Stimulated activated CD4-positive, alpha-beta T cell treated with anti-CD3 and anti-CD28 coated beads, Interleukin-1b, Interleukin-23, amount 100 ng/mL, for 4 hours (primary cell): ENCODE measurements around the gene FOCAD.

Experiments used
- DNase-seq, 2 donors: peaks; one replicate each; pipeline ENCODE4 v3.0.0-alpha.2; 2020; ENCODE audit warnings: low read depth in 2 of 2

Gene FOCAD

DNA sequence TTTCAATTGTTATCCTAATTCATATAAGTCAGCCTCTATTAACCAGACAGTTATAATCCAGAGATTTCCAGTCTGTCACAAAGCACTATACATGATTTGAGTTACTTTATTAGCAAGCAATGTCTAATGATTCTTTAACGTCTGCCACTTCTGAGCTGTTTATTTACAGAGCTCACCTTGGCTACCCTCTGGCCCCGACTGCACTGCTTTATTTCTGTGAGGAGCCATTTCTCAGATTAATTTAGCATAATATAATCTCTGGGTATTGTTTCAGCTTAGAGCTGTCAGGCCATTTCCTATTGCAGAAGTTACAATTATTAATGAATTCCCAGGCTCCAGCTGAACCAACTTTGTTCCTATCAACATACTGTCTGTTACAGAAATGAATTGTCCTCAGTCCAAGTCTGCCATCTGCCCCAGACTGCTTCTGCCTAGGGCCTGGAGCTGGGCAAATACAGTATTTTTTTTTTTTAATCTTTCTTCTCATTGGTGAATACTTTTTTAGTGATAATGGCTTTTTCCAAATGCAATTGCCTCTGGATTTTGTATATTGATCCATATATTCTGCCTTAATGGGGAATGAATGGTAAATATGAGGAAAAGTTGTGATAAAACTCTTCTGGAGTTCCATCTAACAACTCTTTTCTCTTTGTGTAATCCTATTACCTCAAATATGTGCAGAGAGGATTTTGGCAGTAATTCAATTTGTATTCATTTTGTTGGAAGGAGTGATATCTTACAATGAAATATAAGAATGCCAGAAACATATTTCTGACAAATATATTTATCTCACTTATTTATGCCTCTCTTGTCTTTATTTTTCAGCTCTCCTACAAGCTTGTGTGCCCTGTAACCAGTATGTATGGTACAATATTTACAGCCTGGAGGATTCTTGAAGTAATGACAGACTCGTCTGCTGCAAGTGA is 104.7 kb downstream of the FOCAD start:
- DNase-seq: no peak

DNA sequence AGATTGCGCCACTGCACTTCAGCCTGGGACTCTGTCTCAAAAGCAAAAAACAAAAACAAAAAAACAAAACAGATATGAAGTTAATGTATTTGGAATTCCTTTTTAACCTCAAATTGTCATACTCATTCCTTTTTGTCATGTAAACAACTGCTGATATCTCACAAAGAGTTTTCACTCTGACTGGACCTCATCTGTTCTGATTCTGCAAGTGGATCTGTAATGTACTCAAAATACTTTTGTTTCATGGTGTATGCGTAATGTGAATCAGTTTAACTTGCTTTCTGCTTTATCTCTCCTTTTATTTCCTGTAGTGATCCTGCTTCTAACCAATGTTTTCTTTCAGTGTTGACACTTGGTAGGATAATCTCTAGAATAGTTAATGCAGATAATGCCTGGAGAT is 106.7 kb downstream of the FOCAD start:
- DNase-seq: no peak

DNA sequence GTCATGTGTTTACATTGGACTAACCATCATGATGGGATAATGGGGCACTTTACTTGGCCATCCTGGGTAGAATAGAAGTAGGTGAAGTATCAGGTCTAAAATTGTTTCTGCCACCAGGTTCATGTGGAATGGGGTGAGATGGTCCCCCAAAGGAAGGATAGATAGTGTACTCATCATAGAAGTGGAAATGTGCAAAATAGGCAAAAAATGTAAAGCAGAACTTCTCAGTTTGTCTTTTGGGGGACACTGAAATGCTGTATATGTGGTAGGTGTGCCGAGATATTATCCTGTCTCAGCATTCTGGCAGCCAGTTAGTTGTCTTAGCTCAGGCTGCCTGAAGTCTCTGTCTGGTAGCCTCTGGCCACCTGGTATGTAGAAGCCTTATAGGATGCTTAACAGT is 107.6 kb downstream of the FOCAD start:
- DNase-seq: no peak

DNA sequence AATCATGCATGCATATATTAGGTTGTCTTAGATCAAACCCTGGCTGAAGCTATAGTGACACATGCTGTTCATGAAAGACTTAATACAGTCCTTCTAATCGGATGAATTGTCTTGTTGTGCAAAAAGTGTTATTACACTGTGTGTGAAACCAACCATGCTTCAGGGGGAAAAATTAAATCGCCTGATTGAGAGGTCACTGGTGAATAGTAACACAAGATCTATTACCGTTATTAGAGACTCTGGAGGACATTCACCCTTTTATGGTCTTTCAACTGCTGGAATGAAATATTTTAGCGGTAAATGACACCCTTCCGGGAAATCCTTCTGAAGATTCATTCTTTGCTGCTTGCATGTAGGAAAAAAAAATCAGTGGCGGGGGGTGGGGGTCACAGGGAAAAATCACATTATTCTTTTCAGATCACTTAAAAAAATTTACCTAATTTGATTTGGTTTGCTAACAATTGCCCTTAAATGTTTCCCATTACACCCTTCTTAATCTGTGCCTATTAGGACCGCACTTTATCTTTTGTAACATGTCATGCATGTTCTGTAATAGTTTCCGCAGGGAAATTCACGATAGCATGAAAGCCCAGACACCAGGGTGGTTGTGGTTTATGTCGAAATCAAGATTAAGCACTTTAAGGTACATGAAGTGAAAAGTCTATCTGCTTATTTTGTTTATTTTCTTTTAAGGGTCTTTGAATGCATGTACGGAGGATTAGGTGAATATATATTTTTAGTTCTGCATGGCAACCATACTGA is 120.6 kb downstream of the FOCAD start:
- DNase-seq: no peak

DNA sequence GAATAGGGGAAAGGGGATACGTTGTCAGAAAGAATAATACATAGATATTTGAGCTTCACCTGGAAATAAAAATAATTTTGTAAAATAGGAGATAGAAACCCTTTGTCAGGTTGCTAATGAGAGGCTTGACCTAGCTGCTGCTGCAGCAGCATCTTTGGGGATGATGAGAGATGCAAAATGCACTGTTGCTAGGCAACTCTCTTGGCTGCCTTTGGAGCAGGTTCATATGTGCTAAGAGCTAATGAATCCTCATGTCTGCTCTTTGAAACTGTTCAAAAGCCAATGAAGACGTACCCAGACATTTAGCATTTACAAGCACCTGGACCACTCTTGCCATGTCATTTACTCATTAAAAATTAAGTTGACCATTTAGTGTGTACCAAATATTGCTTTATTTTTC is 121.7 kb downstream of the FOCAD start:
- no peak for DNase-seq

DNA sequence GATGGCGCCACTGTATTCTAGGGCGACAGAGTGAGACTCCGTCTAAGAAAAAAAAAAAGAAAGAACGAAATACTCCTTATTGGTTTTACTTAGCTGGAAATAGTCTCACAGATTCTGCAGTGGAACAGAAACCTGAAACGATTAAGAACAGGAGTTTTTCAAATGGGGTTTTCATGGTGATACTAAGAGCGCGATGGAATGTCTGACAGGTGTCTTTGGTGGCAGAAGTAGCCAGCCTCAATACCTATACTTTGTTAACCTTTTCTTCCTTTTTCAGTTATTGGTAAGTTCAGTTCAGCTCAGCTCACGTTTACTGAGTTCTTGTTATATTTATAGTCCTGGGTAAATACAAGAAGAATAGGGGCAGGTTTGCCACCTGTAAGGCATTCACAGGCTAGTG is 123.9 kb downstream of the FOCAD start:
- DNase-seq: no peak

DNA sequence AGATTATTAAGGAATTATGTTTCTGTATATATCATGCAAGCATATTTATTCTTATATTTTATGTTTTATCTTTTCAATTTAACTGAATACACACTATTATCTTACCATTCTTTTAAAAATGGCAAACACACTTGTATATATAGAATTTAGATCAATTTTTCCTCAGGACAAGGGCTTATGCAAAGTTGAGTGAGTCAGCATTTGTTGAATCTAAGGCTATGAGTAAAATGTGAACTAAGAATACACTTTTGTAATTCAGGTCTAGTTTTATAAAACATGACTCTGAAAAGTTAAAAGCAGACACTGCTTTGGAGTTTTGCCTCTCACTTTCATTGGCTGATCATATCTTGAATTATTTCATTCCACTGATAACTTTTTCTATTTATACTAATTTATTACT is 127.8 kb downstream of the FOCAD start:
- no peak for DNase-seq

DNA sequence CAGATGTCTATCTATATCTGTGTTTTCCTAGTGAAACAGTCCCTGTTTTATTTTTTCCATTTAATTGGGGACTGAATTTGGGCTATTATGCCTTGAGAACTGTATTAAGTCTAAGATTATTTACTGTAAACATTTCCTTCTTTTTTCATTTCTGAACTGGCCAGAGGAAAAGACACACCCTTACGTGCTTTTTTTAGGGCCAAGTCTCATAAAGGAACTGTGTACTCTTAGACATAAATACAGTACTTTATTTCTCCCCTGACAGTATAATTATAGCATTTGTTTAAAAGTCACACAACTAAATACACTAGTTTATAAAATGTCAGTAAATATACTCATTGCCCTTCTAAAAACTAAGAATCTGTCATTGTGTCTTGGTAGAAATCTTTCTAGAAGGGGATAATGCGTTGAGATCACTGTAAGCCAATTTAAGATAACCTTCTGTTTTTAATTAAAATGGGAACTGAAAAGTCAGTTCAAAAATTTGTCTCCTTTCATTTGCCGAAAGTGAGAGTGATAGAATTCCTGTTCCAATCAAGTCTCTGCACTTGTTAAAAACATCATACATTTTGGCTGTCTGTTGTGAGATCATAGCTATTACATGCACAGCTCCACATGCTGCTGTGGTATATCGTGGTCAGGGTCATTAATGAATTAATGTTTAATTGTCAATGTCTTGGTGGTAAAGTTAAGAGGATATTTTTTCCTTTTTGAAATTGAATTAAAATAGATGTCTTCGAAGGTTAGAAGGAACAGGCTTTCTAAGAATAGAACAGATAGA is 132.1 kb downstream of the FOCAD start:
- no peak for DNase-seq

DNA sequence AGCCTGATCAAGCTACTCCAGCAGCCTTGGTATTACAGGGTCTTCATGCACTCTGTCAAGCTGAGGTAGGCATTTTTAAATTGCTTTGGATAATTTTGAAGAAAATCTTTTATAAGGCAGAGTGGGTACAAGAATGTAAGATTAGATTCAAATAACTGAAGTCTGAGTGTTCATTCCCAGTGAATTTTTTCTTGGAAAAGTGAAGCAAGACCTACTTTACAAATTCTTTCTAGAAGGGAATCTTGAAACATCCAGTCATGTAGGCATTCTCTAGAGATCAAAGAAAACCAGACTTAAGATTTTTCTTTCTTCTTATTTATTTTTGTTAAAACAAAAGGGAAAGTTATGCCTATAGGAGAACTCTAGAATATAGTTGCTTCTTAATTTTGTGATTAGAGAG is 139.0 kb downstream of the FOCAD start:
- no peak for DNase-seq

DNA sequence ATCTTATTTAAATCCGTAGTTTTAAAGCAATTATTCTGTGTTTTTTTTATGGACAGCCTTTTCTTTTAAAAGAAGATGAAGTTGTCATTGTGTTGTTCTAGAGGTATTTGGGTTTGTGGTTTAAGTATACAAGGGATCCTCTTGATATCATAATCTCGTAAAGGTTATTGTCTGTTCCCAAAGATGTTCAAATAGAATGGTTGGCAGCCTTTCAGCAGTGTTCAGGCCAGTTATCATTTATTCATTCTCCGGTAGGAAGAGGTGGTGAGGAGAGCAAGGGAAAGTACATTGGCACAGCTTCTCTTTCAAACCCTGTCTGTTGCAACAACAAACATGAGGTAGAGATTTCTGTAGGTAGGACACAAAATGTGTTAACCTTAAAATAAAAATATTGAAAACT is 147.0 kb downstream of the FOCAD start:
- no peak for DNase-seq

DNA sequence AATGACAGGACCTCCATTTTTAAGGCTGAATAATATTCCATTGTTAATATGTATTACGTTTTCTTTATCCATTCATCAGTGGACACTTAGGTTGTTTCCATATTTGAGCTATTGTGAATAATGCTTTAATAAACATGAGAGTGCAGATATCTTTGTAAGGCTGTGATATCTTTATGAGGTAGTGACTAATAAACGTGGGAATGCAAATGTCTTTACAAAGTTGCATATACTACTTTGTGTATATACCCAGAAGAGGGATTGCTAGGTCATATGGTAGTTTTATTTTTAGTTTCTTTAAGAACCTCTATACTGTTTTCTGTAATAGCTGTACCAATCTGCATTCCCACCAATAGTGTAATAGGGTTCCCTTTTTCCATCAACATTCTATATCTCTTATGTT is 148.7 kb downstream of the FOCAD start:
- no peak for DNase-seq

DNA sequence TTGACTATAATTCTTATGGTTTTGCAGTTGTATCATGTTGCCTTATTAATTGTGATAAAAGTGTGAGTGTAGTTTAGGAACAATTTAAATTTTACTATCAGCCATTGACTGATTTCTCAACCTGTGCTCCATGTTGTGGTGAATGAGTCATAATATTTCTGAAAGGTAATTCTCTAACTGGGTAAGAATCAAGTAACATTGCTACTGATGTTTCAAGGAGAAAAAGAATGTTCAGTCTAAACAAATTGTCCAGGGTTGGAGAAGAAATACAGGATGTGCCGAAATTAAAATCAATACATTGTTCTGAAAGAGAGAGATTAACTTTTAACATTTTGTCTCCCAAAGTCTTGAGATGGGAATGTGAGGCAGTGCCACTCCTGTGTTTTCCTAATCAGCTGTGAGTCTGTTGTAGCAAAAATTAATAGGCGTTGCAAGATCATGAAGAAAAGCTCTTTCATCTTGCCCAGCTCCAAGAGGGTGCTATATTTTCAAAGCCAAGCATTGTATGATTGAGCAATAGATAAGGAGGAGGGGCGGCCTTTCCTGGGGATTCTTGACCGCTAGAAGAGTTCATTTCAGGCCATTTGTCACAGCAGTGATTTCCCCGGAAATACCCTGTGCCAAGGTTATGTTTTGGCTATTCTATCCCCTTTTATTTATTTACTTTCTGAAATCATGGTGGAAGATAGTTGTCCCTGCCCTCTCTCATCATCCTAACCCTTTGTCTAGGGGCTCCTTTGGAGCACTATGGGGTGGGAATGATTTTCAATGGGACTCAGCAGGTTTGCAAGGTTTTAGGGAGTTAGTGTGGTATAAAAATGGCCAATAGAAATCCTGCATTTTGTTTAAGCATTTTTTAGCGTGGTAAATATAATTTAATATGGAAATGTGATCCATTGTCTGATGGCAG is 151.6 kb downstream of the FOCAD start:
- DNase-seq: no peak

DNA sequence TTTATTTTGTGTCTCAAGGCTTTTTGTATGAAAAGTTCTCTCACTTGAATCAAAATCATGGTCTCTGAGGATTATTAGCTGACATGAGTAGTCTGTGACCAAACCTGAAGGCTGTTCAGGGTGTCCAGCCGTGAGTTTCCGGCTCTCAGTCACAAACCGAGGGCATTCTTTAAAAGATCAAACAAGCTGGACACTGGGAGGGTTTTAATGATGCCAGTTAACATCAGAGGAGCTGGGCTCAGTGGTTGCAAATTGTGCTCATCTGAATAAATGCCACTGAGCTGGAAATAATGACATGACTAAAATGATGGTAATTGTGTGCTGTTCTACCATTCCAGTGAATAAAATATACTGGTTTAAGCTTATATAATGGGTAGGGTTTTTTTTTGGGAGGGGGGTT is 153.1 kb downstream of the FOCAD start:
- no peak for DNase-seq

DNA sequence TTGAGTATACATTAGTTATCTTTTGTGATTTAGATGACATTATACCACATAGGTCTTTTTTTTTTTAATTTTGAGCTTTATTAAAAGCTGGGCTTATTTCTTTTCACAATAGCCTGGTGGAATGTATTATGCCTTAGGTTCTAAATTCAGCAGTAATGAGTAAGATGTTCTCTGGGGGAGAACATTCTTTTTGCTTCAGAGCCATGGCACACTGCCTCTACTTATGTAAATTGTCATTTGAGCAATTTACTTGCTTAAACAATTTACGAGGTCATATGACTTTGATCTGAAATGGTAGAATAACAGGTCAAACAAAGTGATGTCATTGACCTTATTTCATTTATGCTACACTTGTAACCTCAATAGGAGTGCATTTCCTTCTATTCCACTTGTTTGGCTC is 154.2 kb downstream of the FOCAD start:
- DNase-seq: no peak

DNA sequence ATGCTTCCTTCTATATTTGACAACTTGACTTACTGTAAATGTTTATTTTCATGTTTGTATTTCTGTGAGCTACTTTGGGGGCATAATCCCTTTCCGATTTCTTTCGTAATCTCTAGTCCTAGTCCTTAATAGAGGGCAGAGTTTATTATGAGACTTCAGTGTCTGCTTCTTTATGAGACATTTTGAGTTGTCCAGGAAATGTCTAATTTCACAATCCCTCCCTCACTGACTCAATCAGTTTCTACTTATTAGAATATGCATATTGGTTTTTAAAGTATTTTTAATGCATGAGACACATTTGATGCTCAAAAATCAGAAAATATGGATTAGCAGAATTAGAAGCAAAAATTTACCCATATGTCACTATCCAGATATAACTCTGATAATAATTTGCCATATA is 160.9 kb downstream of the FOCAD start:
- DNase-seq: no peak

DNA sequence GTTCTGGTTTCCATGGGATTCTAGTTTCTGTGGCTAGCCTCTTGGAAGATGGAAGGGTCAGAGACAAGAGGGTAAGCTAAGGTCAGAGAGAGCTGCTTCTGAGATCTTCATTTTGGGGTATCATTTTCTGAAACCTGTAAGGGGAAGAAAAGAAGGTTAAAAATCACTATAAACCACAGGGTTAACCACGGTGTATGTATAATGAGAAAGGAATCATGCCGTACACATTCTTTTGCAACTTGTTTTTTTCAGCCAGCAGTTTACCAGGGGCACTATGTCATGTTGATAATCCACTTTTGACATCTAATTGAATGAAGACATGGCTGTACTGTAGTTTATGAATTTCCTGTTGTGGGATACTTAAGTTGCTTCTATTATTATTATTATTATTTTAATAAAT is 164.4 kb downstream of the FOCAD start:
- no peak for DNase-seq

DNA sequence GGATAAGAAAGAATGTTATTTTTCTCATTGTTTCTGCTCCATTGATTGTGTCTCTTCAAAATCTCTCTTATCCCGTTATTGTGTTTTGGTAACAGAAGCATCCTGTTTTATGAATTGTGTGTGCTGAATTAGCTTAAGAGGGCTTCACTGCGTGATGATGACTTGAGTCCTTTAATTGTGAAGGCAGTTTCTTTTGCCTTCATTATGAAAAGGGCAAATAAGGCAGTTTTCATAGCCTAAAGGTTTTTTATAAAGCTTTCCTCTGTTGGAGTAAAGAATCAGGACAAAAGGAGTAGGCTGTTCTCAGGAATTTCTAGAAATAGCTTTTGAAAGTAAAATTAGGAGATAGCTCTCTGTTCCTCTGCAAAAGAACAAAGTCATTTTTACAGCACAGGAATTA is 169.8 kb downstream of the FOCAD start:
- no peak for DNase-seq

DNA sequence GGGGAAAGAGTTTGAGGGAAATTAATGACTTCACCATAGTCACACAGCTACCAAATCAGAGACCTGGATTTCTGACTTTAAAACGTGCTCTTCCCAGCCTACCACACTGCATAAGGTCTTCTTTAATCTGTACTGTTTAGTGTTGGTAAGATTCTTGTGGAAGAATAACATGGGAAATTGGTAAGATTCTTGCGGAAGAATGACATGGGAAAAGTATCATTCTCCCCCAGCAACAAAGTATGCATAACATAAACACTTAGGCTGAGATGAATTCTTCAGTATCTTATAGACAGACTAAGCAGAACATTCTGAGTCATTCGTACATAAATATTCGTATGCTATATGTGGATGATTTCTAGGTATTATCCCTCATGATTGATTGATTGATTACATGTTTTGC is 170.4 kb downstream of the FOCAD start:
- no peak for DNase-seq

DNA sequence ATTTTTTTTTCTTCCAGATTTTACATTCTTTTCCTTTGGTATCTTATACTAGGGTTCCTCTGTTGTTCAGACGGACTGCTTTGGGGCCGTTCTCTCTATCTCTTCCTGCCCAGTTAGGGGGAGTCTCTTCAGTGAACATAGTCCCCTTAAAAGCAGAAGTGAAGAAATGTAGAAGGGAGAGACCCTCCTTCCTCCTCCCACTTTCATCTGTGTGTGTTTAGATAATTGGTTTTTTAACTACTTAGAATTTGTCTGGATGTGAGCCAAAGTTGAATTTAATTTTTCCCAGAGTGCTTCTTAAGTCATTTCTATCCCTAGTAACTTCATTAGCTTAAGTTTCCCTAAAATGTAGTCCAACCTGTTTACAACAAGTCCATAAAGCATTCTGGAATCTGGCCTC is 179.9 kb downstream of the FOCAD start:
- no peak for DNase-seq

DNA sequence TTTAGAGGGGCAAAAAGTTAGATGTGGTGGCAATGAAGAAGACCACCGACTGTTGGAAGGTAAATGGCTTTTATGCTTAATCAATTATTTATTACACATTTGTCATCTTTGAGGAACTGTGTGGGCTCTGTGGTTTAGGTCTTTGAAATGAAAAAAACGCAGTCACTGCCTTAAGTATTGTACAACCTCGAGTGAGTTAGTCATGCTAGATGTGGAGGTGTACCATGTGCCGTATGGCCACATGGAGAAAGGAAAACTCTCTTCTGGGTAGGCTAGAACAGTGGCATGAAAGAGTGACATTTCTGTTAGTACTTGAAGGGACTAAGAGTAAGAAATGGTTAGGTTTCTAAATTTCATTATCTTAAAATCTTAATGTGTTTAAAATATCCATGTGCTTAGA is 181.3 kb downstream of the FOCAD start:
- DNase-seq: no peak

DNA sequence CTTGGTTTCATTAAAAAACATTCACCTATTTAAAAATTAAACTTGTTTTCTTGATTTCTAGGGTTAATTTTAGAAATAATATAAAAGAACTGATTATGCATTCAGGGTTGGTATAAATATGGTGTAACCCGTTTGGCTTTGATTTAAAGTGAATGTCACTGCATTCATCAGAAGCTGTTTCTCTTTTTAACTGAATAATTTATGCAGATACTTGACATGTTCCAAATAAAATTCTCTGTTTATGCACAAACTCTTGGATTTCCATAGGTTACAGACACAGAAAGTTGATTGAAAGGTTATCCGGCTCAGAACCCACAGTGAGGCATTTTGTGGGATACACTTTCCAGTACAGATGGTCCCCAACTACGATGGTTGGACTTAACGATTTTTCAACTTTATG is 186.1 kb downstream of the FOCAD start:
- no peak for DNase-seq
